Gastrocnemius medialis (tissue), 4 donors: ENCODE results near the gene IRF2BP2. TPM values are rescaled to one million over a fixed set of nuclear protein-coding genes. Genes with fewer than 3 reads are reported as not detected.
A peak's percentile ranks its signal among the peaks of the same experiment; 100 is the strongest.

Source experiments
- ATAC-seq, 2 donors: fragments of 150-250 bp; one replicate each; pipeline ENCODE4 v1.9.1; 2016
- DNase-seq, 2 donors: peaks; one replicate each; pipeline ENCODE4 v3.0.0-alpha.2; 2019
- H3K27ac ChIP-seq, 4 donors: fragments of 200-600 bp; sonication (generic); 1 replicate in 1 of 4; 2 replicates in 3 of 4; pipeline ENCODE4 v1.5.1; 2016 to 2018; ENCODE audit warnings: mild to moderate bottlenecking in 2 of 4, moderate library complexity in 1 of 4
- H3K27me3 ChIP-seq, 3 donors: fragments of 200-600 bp; sonication (generic) in 2 of 3; 1 replicate in 1 of 3; 2 replicates in 2 of 3; pipeline versions ENCODE4 v1.5.1 to v1.6.0; 2016 to 2019; ENCODE audit warnings: mild to moderate bottlenecking in 1 of 3, moderate library complexity in 1 of 3
- H3K36me3 ChIP-seq, 2 donors: fragments of 200-600 bp; sonication (generic) in 1 of 2; one replicate each; pipeline ENCODE4 v1.5.1; 2017 to 2018
- H3K4me1 ChIP-seq, 2 donors: fragments of 200-600 bp; sonication (generic) in 1 of 2; one replicate each; pipeline ENCODE4 v1.5.1; 2016 to 2017; ENCODE audit warnings: mild to moderate bottlenecking in 2 of 2
- H3K4me3 ChIP-seq, 4 donors: fragments of 200-600 bp; sonication (generic) in 3 of 4; 1 replicate in 1 of 4; 2 replicates in 3 of 4; pipeline ENCODE4 v1.5.1; 2016 to 2019; ENCODE audit warnings: mild to moderate bottlenecking in 2 of 4
- H3K9me3 ChIP-seq, 3 donors: fragments of 200-600 bp; sonication (generic) in 2 of 3; 1 replicate in 1 of 3; 2 replicates in 2 of 3; pipeline ENCODE4 v1.5.1; 2016 to 2019
- CTCF ChIP-seq, 5 experiments: fragments of 450-650 bp in 3 of 5; fragments of 200-600 bp in 2 of 5; sonication (generic) in 2 of 5; IDR thresholded peaks in 4 of 5; conservative IDR thresholded peaks in 1 of 5; 1 replicate in 4 of 5; 2 replicates in 1 of 5; pipeline ENCODE4 v1.5.1; 2016 to 2019; ENCODE audit warnings: antibody characterized with exemption in 5 of 5, mild to moderate bottlenecking in 3 of 5, moderate library complexity in 3 of 5
- POLR2A ChIP-seq, 2 donors: fragments of 450-650 bp; IDR thresholded peaks; one replicate each; pipeline ENCODE4 v1.6.1; 2017; ENCODE audit warnings: antibody characterized with exemption in 2 of 2, mild to moderate bottlenecking in 2 of 2, moderate library complexity in 2 of 2
- in situ Hi-C, 4 donors: fragments of 200-750 bp; cut with MboI; loops; one replicate each; pipeline versions ENCODE4 v1.15.0 to v1.8.0; 2017; ENCODE audit warnings: low sequenced_read_pairs in 4 of 4
- intact Hi-C: fragments of 100-400 bp; cut with DNase I; formaldehyde crosslinking; loops from one replicate; pipeline ENCODE4 v1.15.1; 2023; ENCODE audit warnings: low total_unique reads
- total RNA-seq, 4 donors: library from RNA; depleted of rRNA; stranded (reverse); fragments of >200 nt; gene quantifications; one replicate each; pipeline versions ENCODE4 v1.1.0 to v1.2.3, GENCODE V29; 2016

IRF2BP2 gene
- total RNA-seq, 4 donors from 2014 or later = 32.2 to 92.0 (median 52.2) TPM

GRCh38 chr1:234589064-234589800 is 20.7 kb downstream of the IRF2BP2 start:
- in situ Hi-C loops = no loop called here
- Histone ChIP-seq H3K4me3 (no peak overlapping the region), H3K27me3 (no peaks in the 10 kb centered on the region), H3K27ac (peak overlapping the region; percentile 66 to 79 (median 74)), H3K9me3 (no peaks in the 10 kb centered on the region), H3K36me3 (no peaks in the 10 kb centered on the region), H3K4me1 (peaks cover 34 to 39% of the 10 kb centered on the region in 2 donors)
- peak; percentile 47 to 70 for DNase-seq
- TF ChIP-seq POLR2A (IDR thresholded peaks at IDR 0.05) (no peak), CTCF (IDR thresholded peaks at IDR 0.05 in 4 of 5, conservative IDR thresholded peaks at IDR 0.05 in 1 of 5) (no peak)
- intact Hi-C loops = no loop called here
- peak; percentile 46 to 69 for ATAC-seq

- Histone ChIP-seq H3K4me3 (no peak overlapping the region), H3K36me3 (no peaks in the 10 kb centered on the region), H3K27ac (peak overlapping the region in 3 of 4 donors; percentile 66 to 75 (median 73)), H3K27me3 (no peaks in the 10 kb centered on the region), H3K9me3 (no peaks in the 10 kb centered on the region), H3K4me1 (peaks cover 42 to 48% of the 10 kb centered on the region in 2 donors)
- intact Hi-C loops = no loop called here
- DNase-seq = no peak
- in situ Hi-C loops = no loop called here
- TF ChIP-seq CTCF (IDR thresholded peaks at IDR 0.05 in 4 of 5, conservative IDR thresholded peaks at IDR 0.05 in 1 of 5) (no peak), POLR2A (IDR thresholded peaks at IDR 0.05) (no peak)
- ATAC-seq = no peak
Observed at GRCh38 chr1:234588386-234588785, 21.6 kb downstream of the IRF2BP2 start.

- no peaks in the 10 kb centered on the region for H3K27me3 ChIP-seq
- TF ChIP-seq CTCF (IDR thresholded peaks at IDR 0.05 in 4 of 5, conservative IDR thresholded peaks at IDR 0.05 in 1 of 5) (no peak), POLR2A (IDR thresholded peaks at IDR 0.05) (no peak)
- H3K36me3 ChIP-seq = no peaks in the 10 kb centered on the region
- ATAC-seq (no peak), DNase-seq (no peak)
- H3K4me3 ChIP-seq = no peak overlapping the region
- intact Hi-C loops = no loop called here
- no peaks in the 10 kb centered on the region for H3K9me3 ChIP-seq
- H3K27ac ChIP-seq = peak overlapping the region; percentile 93 to 97 (median 95)
- peaks cover 56 to 62% of the 10 kb centered on the region in 2 donors for H3K4me1 ChIP-seq
- in situ Hi-C loops = no loop called here
Observed at GRCh38 chr1:234586892-234587485, 23.0 kb downstream of the IRF2BP2 start.

GRCh38 chr1:234586304-234586703 is 23.7 kb downstream of the IRF2BP2 start:
- TF ChIP-seq POLR2A (IDR thresholded peaks at IDR 0.05) (no peak), CTCF (IDR thresholded peaks at IDR 0.05 in 4 of 5, conservative IDR thresholded peaks at IDR 0.05 in 1 of 5) (no peak)
- Histone ChIP-seq H3K4me1 (peaks cover 63 to 69% of the 10 kb centered on the region in 2 donors), H3K27me3 (no peaks in the 10 kb centered on the region), H3K4me3 (peak overlapping the region in 1 of 4 donors; percentile 20), H3K27ac (peak overlapping the region; percentile 93 to 97 (median 95)), H3K9me3 (no peaks in the 10 kb centered on the region), H3K36me3 (no peaks in the 10 kb centered on the region)
- ATAC-seq (peak; percentile 8 to 18), DNase-seq (peak in 1 of 2 donors; percentile 68)
- in situ Hi-C loops (no loop called here), intact Hi-C loops (no loop called here)
